ENCODE results near the gene MAF. TPM values are rescaled to one million over a fixed set of nuclear protein-coding genes. Genes with fewer than 3 reads are reported as not detected.

Gene MAF
- total and polyA plus RNA-seq, 2 of the 13 experiments (the other 11 are each of a cell fraction or from before 2014, with no cell fraction given), result 0.07 to 0.31 TPM

DNA sequence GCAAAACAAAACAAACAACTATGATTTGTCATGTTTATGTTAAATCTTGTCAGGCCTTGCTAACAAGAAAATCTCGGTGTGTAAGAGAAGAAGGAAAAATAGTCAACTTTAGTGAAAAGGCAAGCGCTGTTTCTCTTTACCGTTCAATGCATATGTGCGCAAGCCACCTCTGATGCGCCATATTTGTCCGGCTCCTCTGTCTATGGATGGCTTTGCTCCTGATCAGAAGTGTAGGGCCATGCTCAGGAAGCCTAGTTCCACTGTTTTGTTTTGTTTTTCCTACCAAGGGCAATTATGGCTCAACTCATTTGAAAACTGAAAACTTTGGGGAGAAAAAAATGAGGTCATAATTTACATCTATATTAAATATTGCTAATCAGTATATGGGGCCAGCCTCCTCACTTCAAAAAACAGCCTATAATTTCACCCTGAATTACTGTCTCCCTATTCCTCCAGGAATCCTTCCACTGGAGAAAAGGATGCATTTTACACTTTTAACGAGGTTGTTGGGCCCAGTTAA is 4.5 kb downstream of the MAF start:
- intact Hi-C loops (cut with micrococcal nuclease; ENCODE audit: unreplicated experiment) (no loop called here), in situ Hi-C loops (cut with HindIII; ENCODE audit: extremely low pct_ligation_motif_present, low pct_unique_long_range_greater_than_20kb) (no loop called here)
- Histone ChIP-seq H3K79me2 (ENCODE audit: insufficient read depth, low read length) (no peaks in the 10 kb centered on the region), H3K27me3 (ENCODE audit: control insufficient read depth in 1 of 2, insufficient read depth in 2 of 2, low read length in 2 of 2) (peaks cover 8 to 51% of the 10 kb centered on the region in 2 experiments), H4K20me1 (ENCODE audit: insufficient read depth, low read length) (no peaks in the 10 kb centered on the region), H2AFZ (ENCODE audit: low read length) (no peak overlapping the region), H3K36me3 (replicated peaks in 1 of 2; ENCODE audit: control insufficient read depth in 1 of 2, insufficient read depth in 2 of 2, low read length in 2 of 2) (no peaks in the 10 kb centered on the region), H3K27ac (ENCODE audit: extremely low read length, insufficient read depth, low read length) (no peak overlapping the region), H3K4me3 (replicated peaks in 1 of 3; ENCODE audit: insufficient read depth in 1 of 3, low read depth in 2 of 3, low read length in 3 of 3) (no peak overlapping the region), H3K4me1 (ENCODE audit: insufficient read depth, low read length) (peaks cover 7% of the 10 kb centered on the region), H3K9me3 (ENCODE audit: low read length) (no peaks in the 10 kb centered on the region), H3K9ac (ENCODE audit: insufficient read depth, low read depth, low read length) (no peak overlapping the region), H3K4me2 (ENCODE audit: low read depth, low read length) (no peak overlapping the region)
- TF ChIP-seq NR2C2 (CRISPR knock-in tag; IDR thresholded peaks at IDR 0.05; ENCODE audit: borderline replicate concordance) (no peak), ATF7 (IDR thresholded peaks at IDR 0.05) (peak; percentile 68), ATF7 (CRISPR knock-in tag; IDR thresholded peaks at IDR 0.05) (no peak)
- POLR2A ChIA-PET, result no interaction called here
- 74% methylated on average over 7 of the region's 7 CpGs for WGBS (ENCODE audit: low lambda C conversion rate)
- no TSS peak for BruUV-seq (replicated peaks)
- CTCF ChIA-PET (ENCODE audit: low intra/inter-chr PET ratio, low total read pairs), result no interaction called here
- FAIRE-seq (no peak), ATAC-seq (no peak), DNase-seq (ENCODE audit: low spot score) (no peak)

DNA sequence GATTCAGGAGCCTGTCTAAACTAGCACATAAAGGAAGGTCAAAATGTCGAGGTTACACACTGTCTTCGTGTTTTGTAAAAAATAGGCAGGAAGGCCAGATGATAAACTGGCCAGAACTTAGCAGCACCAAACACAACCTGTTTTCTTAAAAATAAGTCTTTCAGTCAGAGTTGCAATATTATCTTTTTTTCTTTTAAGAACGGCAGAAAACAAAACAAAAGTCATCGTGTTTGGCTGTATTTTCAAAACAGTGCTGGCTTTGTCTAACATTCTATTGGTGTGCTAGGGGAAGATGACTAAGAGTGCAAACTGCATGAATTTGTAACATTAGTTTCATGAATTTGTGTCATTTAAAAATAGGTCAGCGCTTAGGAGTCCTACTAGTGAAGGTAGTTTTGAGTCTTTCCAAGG is 5.3 kb downstream of the MAF start:
- no peak overlapping the region for H3K4me2 ChIP-seq (ENCODE audit: low read depth, low read length)
- BruUV-seq (replicated peaks), result no TSS peak
- TF ChIP-seq CCAR2 (optimal IDR thresholded peaks at IDR 0.05; ENCODE audit: low read depth, low read length) (no peak), ZNF879 (CRISPR knock-in tag; IDR thresholded peaks at IDR 0.05) (no peak), CREBL2 (CRISPR knock-in tag; IDR thresholded peaks at IDR 0.05; ENCODE audit: borderline replicate concordance) (no peak), NFE2L2 (IDR thresholded peaks at IDR 0.05; ENCODE audit: low read length) (no peak), NRL (CRISPR knock-in tag; IDR thresholded peaks at IDR 0.05; ENCODE audit: borderline replicate concordance) (no peak), MTF2 (CRISPR knock-in tag; IDR thresholded peaks at IDR 0.05; ENCODE audit: borderline replicate concordance) (no peak), HNRNPLL (IDR thresholded peaks at IDR 0.05; ENCODE audit: low read depth, low read length, poor library complexity, severe bottlenecking) (no peak), TCF7L2 (IDR thresholded peaks at IDR 0.05; ENCODE audit: low read depth, low read length) (no peak), ZBTB3 (CRISPR knock-in tag; IDR thresholded peaks at IDR 0.05; ENCODE audit: borderline replicate concordance, low read depth) (no peak)
- TF ChIP-seq, protein P1, sequence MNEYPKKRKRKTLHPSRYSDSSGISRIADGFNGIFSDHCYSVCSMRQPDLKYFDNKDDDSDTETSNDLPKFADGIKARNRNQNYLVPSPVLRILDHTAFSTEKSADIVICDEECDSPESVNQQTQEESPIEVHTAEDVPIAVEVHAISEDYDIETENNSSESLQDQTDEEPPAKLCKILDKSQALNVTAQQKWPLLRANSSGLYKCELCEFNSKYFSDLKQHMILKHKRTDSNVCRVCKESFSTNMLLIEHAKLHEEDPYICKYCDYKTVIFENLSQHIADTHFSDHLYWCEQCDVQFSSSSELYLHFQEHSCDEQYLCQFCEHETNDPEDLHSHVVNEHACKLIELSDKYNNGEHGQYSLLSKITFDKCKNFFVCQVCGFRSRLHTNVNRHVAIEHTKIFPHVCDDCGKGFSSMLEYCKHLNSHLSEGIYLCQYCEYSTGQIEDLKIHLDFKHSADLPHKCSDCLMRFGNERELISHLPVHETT (CRISPR knock-in tag; conservative IDR thresholded peaks at IDR 0.05), result no peak
- TF ChIP-seq, protein P2, sequence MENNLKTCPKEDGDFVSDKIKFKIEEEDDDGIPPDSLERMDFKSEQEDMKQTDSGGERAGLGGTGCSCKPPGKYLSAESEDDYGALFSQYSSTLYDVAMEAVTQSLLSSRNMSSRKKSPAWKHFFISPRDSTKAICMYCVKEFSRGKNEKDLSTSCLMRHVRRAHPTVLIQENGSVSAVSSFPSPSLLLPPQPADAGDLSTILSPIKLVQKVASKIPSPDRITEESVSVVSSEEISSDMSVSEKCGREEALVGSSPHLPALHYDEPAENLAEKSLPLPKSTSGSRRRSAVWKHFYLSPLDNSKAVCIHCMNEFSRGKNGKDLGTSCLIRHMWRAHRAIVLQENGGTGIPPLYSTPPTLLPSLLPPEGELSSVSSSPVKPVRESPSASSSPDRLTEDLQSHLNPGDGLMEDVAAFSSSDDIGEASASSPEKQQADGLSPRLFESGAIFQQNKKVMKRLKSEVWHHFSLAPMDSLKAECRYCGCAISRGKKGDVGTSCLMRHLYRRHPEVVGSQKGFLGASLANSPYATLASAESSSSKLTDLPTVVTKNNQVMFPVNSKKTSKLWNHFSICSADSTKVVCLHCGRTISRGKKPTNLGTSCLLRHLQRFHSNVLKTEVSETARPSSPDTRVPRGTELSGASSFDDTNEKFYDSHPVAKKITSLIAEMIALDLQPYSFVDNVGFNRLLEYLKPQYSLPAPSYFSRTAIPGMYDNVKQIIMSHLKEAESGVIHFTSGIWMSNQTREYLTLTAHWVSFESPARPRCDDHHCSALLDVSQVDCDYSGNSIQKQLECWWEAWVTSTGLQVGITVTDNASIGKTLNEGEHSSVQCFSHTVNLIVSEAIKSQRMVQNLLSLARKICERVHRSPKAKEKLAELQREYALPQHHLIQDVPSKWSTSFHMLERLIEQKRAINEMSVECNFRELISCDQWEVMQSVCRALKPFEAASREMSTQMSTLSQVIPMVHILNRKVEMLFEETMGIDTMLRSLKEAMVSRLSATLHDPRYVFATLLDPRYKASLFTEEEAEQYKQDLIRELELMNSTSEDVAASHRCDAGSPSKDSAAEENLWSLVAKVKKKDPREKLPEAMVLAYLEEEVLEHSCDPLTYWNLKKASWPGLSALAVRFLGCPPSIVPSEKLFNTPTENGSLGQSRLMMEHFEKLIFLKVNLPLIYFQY (CRISPR knock-in tag; IDR thresholded peaks at IDR 0.05; ENCODE audit: borderline replicate concordance), result no peak

More for the DNA sequence above, 5.3 kb downstream of the MAF start:
- in situ Hi-C loops (cut with HindIII; ENCODE audit: extremely low pct_ligation_motif_present, low pct_unique_long_range_greater_than_20kb) (no loop called here), intact Hi-C loops (cut with micrococcal nuclease; ENCODE audit: unreplicated experiment) (no loop called here)
- no peaks in the 10 kb centered on the region for H4K20me1 ChIP-seq (ENCODE audit: insufficient read depth, low read length)
- no peaks in the 10 kb centered on the region for H3K36me3 ChIP-seq (replicated peaks in 1 of 2; ENCODE audit: control insufficient read depth in 1 of 2, insufficient read depth in 2 of 2, low read length in 2 of 2)
- no peak overlapping the region for H3K9ac ChIP-seq (ENCODE audit: insufficient read depth, low read depth, low read length)
- ChIA-PET POLR2A (no interaction called here), CTCF (ENCODE audit: low intra/inter-chr PET ratio, low total read pairs) (no interaction called here)
- no peaks in the 10 kb centered on the region for H3K4me1 ChIP-seq (ENCODE audit: insufficient read depth, low read length)
- ATAC-seq (no peak), DNase-seq (ENCODE audit: low spot score) (no peak), FAIRE-seq (no peak)
- peaks cover 5 to 48% of the 10 kb centered on the region in 2 experiments; a peak in 4 of 5 replicates for H3K27me3 ChIP-seq (ENCODE audit: control insufficient read depth in 1 of 2, insufficient read depth in 2 of 2, low read length in 2 of 2)
- no peak overlapping the region for H3K4me3 ChIP-seq (replicated peaks in 1 of 3; ENCODE audit: insufficient read depth in 1 of 3, low read depth in 2 of 3, low read length in 3 of 3)
- H3K27ac ChIP-seq (ENCODE audit: extremely low read length, insufficient read depth, low read length), result no peak overlapping the region
- WGBS (ENCODE audit: low lambda C conversion rate), result 20% methylated on average over 5 of the region's 5 CpGs
- no peaks in the 10 kb centered on the region for H3K79me2 ChIP-seq (ENCODE audit: insufficient read depth, low read length)
- H2AFZ ChIP-seq (ENCODE audit: low read length), result no peak overlapping the region
- H3K9me3 ChIP-seq (ENCODE audit: low read length), result no peaks in the 10 kb centered on the region
